ENCODE measurements around the gene TULP1. TPM values are rescaled to one million over a fixed set of nuclear protein-coding genes. Genes with fewer than 3 reads are reported as not detected.

TULP1 gene
- total and polyA plus RNA-seq, 2 of the 13 experiments (the other 11 are each of a cell fraction or from before 2014, with no cell fraction given) = not detected

DNA sequence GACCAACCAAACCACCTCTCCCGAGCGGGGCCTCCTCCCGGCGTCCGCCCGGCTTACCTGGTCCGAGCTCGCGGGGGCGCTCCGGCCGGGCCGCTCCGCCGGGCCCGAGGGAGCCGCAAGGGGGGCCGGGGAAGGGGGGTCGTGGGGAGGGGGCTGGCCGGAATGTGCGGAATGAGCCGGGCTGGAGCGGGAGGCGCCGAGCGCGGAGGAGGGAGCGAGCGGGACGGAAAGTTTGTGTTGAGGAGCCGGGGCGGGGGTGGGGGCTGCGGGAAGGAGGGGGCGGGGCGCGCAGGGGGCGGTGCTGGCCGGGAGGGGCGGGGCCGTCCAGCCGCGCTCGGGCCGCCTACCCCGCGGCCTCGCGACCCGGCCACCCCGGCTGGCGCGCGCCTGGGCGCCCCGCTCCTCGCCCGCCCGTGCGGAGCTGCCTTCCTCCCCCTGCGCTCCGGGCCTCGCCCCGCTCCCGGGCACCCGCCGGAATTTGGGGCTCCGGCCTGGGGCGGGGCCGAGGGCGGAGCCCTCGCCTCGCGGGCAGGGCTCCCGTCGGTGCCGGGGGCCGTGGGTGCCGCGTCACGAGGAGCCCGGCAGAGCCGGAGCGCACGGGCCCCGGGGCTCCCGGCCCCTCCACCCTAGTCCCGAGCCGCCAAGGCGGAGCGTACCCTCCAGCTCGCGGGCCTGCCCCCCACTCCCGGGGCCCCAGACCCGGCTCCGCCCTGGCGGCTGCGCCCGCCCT, 15.7 kb downstream of the TULP1 start, which contains the start of gene TEAD3 (continued):
- TF ChIP-seq, protein P1, sequence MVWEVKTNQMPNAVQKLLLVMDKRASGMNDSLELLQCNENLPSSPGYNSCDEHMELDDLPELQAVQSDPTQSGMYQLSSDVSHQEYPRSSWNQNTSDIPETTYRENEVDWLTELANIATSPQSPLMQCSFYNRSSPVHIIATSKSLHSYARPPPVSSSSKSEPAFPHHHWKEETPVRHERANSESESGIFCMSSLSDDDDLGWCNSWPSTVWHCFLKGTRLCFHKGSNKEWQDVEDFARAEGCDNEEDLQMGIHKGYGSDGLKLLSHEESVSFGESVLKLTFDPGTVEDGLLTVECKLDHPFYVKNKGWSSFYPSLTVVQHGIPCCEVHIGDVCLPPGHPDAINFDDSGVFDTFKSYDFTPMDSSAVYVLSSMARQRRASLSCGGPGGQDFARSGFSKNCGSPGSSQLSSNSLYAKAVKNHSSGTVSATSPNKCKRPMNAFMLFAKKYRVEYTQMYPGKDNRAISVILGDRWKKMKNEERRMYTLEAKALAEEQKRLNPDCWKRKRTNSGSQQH (CRISPR knock-in tag; IDR thresholded peaks at IDR 0.05; ENCODE audit: low read depth) = no peak
- no peak for TF ChIP-seq MIER3 (CRISPR knock-in tag; IDR thresholded peaks at IDR 0.05; ENCODE audit: borderline replicate concordance)
- no peak for TF ChIP-seq SALL2 (CRISPR knock-in tag; IDR thresholded peaks at IDR 0.05)
- TF ChIP-seq, protein P2, sequence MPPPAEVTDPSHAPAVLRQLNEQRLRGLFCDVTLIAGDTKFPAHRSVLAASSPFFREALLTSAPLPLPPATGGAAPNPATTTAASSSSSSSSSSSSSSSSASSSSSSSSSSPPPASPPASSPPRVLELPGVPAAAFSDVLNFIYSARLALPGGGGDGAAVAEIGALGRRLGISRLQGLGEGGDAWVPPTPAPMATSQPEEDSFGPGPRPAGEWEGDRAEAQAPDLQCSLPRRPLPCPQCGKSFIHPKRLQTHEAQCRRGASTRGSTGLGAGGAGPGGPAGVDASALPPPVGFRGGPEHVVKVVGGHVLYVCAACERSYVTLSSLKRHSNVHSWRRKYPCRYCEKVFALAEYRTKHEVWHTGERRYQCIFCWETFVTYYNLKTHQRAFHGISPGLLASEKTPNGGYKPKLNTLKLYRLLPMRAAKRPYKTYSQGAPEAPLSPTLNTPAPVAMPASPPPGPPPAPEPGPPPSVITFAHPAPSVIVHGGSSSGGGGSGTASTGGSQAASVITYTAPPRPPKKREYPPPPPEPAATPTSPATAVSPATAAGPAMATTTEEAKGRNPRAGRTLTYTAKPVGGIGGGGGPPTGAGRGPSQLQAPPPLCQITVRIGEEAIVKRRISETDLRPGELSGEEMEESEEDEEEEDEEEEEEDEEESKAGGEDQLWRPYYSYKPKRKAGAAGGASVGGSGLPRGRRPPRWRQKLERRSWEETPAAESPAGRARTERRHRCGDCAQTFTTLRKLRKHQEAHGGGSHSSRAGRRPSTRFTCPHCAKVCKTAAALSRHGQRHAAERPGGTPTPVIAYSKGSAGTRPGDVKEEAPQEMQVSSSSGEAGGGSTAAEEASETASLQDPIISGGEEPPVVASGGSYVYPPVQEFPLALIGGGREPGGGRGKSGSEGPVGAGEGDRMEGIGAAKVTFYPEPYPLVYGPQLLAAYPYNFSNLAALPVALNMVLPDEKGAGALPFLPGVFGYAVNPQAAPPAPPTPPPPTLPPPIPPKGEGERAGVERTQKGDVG (CRISPR knock-in tag; IDR thresholded peaks at IDR 0.05; ENCODE audit: borderline replicate concordance) = no peak
- TF ChIP-seq ZNF841 (CRISPR knock-in tag; IDR thresholded peaks at IDR 0.05; ENCODE audit: borderline replicate concordance) = no peak
- TF ChIP-seq, protein P3, sequence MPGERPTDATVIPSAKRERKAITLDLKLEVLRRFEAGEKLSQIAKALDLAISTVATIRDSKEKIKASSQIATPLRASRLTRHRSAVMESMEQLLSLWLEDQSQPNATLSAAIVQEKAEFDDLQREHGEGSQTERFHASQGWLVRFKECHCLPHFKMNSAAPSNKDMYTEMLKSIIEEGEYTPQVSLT (CRISPR knock-in tag; IDR thresholded peaks at IDR 0.05; ENCODE audit: borderline replicate concordance, low read depth) = no peak
- TF ChIP-seq, protein P4, sequence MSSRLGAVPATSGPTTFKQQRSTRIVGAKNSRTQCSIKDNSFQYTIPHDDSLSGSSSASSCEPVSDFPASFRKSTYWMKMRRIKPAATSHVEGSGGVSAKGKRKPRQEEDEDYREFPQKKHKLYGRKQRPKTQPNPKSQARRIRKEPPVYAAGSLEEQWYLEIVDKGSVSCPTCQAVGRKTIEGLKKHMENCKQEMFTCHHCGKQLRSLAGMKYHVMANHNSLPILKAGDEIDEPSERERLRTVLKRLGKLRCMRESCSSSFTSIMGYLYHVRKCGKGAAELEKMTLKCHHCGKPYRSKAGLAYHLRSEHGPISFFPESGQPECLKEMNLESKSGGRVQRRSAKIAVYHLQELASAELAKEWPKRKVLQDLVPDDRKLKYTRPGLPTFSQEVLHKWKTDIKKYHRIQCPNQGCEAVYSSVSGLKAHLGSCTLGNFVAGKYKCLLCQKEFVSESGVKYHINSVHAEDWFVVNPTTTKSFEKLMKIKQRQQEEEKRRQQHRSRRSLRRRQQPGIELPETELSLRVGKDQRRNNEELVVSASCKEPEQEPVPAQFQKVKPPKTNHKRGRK (CRISPR knock-in tag; IDR thresholded peaks at IDR 0.05) = no peak
- TF ChIP-seq, protein P5, sequence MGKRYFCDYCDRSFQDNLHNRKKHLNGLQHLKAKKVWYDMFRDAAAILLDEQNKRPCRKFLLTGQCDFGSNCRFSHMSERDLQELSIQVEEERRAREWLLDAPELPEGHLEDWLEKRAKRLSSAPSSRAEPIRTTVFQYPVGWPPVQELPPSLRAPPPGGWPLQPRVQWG (CRISPR knock-in tag; IDR thresholded peaks at IDR 0.05; ENCODE audit: borderline replicate concordance, low read depth) = no peak
- TF ChIP-seq, protein P6, sequence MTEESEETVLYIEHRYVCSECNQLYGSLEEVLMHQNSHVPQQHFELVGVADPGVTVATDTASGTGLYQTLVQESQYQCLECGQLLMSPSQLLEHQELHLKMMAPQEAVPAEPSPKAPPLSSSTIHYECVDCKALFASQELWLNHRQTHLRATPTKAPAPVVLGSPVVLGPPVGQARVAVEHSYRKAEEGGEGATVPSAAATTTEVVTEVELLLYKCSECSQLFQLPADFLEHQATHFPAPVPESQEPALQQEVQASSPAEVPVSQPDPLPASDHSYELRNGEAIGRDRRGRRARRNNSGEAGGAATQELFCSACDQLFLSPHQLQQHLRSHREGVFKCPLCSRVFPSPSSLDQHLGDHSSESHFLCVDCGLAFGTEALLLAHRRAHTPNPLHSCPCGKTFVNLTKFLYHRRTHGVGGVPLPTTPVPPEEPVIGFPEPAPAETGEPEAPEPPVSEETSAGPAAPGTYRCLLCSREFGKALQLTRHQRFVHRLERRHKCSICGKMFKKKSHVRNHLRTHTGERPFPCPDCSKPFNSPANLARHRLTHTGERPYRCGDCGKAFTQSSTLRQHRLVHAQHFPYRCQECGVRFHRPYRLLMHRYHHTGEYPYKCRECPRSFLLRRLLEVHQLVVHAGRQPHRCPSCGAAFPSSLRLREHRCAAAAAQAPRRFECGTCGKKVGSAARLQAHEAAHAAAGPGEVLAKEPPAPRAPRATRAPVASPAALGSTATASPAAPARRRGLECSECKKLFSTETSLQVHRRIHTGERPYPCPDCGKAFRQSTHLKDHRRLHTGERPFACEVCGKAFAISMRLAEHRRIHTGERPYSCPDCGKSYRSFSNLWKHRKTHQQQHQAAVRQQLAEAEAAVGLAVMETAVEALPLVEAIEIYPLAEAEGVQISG (CRISPR knock-in tag; IDR thresholded peaks at IDR 0.05) = no peak
- TF ChIP-seq ZNF768 (CRISPR knock-in tag; IDR thresholded peaks at IDR 0.05) = no peak
- no peak for TF ChIP-seq ZNF737 (CRISPR knock-in tag; IDR thresholded peaks at IDR 0.05; ENCODE audit: borderline replicate concordance)
- no peak for TF ChIP-seq ETV6 (CRISPR knock-in tag; conservative IDR thresholded peaks at IDR 0.05)
- no peak for TF ChIP-seq ZNF563 (CRISPR knock-in tag; IDR thresholded peaks at IDR 0.05)
- TF ChIP-seq TCF12 (IDR thresholded peaks at IDR 0.05) = no peak
- no peak for TF ChIP-seq TCF12 (CRISPR knock-in tag; IDR thresholded peaks at IDR 0.05)
- TF ChIP-seq, protein P7, sequence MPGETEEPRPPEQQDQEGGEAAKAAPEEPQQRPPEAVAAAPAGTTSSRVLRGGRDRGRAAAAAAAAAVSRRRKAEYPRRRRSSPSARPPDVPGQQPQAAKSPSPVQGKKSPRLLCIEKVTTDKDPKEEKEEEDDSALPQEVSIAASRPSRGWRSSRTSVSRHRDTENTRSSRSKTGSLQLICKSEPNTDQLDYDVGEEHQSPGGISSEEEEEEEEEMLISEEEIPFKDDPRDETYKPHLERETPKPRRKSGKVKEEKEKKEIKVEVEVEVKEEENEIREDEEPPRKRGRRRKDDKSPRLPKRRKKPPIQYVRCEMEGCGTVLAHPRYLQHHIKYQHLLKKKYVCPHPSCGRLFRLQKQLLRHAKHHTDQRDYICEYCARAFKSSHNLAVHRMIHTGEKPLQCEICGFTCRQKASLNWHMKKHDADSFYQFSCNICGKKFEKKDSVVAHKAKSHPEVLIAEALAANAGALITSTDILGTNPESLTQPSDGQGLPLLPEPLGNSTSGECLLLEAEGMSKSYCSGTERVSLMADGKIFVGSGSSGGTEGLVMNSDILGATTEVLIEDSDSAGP (CRISPR knock-in tag; IDR thresholded peaks at IDR 0.05; ENCODE audit: borderline replicate concordance) = no peak
- no peak for TF ChIP-seq ZNF160 (CRISPR knock-in tag; IDR thresholded peaks at IDR 0.05)
